HepG2 (cell line): Measurements from ENCODE around the gene TIMM10. TPM values are rescaled to one million over a fixed set of nuclear protein-coding genes. Genes with fewer than 3 reads are reported as not detected.

Experiments
- ASH2L ChIP-seq: fragments of 300-600, 200-600 bp; sonication (generic); IDR thresholded peaks from 2 replicates; pipeline ENCODE4 v1.7.0; 2017; ENCODE audit warnings: low read depth, mild to moderate bottlenecking, moderate library complexity, mixed read lengths, low read length; ENCODE audit not compliant: insufficient read length
- ATF7 ChIP-seq, 2 experiments: fragments of 450-650 bp in 1 of 2; sonication (generic) in 1 of 2; formaldehyde crosslinking in 1 of 2; IDR thresholded peaks; 2 replicates each; pipeline versions ENCODE4 v1.4.0 to v1.6.1; 2016 to 2020; ENCODE audit warnings: antibody characterized with exemption in 1 of 2, mild to moderate bottlenecking in 1 of 2, missing genetic modification reagents in 1 of 2
- FIP1L1 ChIP-seq: fragments of 200-400 bp; formaldehyde crosslinking; IDR thresholded peaks from 2 replicates; pipeline ENCODE4 v1.6.1; 2018; ENCODE audit warnings: low read depth, mild to moderate bottlenecking, low read length, moderate library complexity, borderline replicate concordance; ENCODE audit not compliant: insufficient read depth
- PHF5A ChIP-seq: IDR thresholded peaks from one replicate; pipeline ENCODE4 v1.6.1; 2018; ENCODE audit warnings: low read depth, missing genetic modification reagents; ENCODE audit not compliant: unreplicated experiment
- SOX6 ChIP-seq, 2 experiments: fragments of 450-650 bp in 1 of 2; sonication (generic) in 1 of 2; formaldehyde crosslinking in 1 of 2; IDR thresholded peaks; 2 replicates each; pipeline versions ENCODE4 v1.4.0 to v1.6.1; 2017 to 2020; ENCODE audit warnings: antibody characterized with exemption in 1 of 2, mild to moderate bottlenecking in 1 of 2, missing genetic modification reagents in 1 of 2
- THAP11 ChIP-seq: IDR thresholded peaks from 2 replicates; pipeline ENCODE4 v1.6.1; 2016; ENCODE audit warnings: missing biosample characterization, missing genetic modification reagents
- YY1 ChIP-seq: IDR thresholded peaks from 2 replicates; pipeline ENCODE4 v1.6.1; 2011; ENCODE audit warnings: low read length, low read depth, moderate library complexity, mild to moderate bottlenecking; ENCODE audit not compliant: insufficient read depth, insufficient replicate concordance
- ZFP36L2 ChIP-seq: sonication (generic); formaldehyde crosslinking; IDR thresholded peaks from 2 replicates; pipeline ENCODE4 v1.4.0; 2020; ENCODE audit warnings: missing genetic modification reagents
- ZNF143 ChIP-seq: sonication (generic); formaldehyde crosslinking; IDR thresholded peaks from 2 replicates; pipeline ENCODE4 v1.4.0; 2020; ENCODE audit warnings: missing genetic modification reagents
- ZNF24 ChIP-seq: fragments of 450-650 bp; IDR thresholded peaks from 2 replicates; pipeline ENCODE4 v1.6.1; 2017; ENCODE audit warnings: antibody characterized with exemption, mild to moderate bottlenecking
- ZNF329 ChIP-seq: sonication (generic); formaldehyde crosslinking; IDR thresholded peaks from 2 replicates; pipeline ENCODE4 v1.9.0; 2021; ENCODE audit warnings: low read depth, mild to moderate bottlenecking, missing genetic modification reagents
- ZNF543 ChIP-seq: sonication (generic); formaldehyde crosslinking; IDR thresholded peaks from 2 replicates; pipeline ENCODE4 v1.4.0; 2020; ENCODE audit warnings: mild to moderate bottlenecking, missing genetic modification reagents
- ZNF724P ChIP-seq: sonication (generic); formaldehyde crosslinking; IDR thresholded peaks from 2 replicates; pipeline ENCODE4 v1.8.0; 2022; ENCODE audit warnings: missing genetic modification reagents, borderline replicate concordance
- polyA plus RNA-seq, 8 experiments: library from polyadenylated mRNA; depleted of rRNA in 3 of 8; stranded (reverse) in 7 of 8; unstranded in 1 of 8; fragments of >200 nt; fragmentation: Illumina TruSeq in 4 of 8; extraction: Trizol in 4 of 8; gene quantifications; 2 replicates each; pipeline versions ENCODE4 v1.2.1 to v1.2.3, GENCODE V29; 2011 to 2016; ENCODE audit warnings: low read depth in 4 of 8, missing spikeins in 1 of 8, mixed read lengths in 1 of 8; ENCODE audit not compliant: insufficient read depth in 1 of 8
- total RNA-seq, 5 experiments: library from RNA; depleted of rRNA; stranded (reverse); fragments of >200 nt; fragmentation: Illumina TruSeq; extraction: Trizol; gene quantifications; 2 replicates each; pipeline ENCODE4 v1.2.3, GENCODE V29; 2016; ENCODE audit warnings: low read depth in 1 of 5
- TF ChIP-seq, protein P1 (sequence below): sonication (generic); formaldehyde crosslinking; IDR thresholded peaks from 2 replicates; pipeline ENCODE4 v1.9.0; 2022; ENCODE audit warnings: missing genetic modification reagents, mild to moderate bottlenecking, borderline replicate concordance
- TF ChIP-seq, protein P2 (sequence below): sonication (generic); formaldehyde crosslinking; IDR thresholded peaks from 2 replicates; pipeline ENCODE4 v1.8.0; 2022; ENCODE audit warnings: mild to moderate bottlenecking, missing genetic modification reagents, moderate library complexity
- TF ChIP-seq, protein P3 (sequence below): sonication (generic); formaldehyde crosslinking; IDR thresholded peaks from 2 replicates; pipeline ENCODE4 v1.4.0; 2020; ENCODE audit warnings: missing genetic modification reagents, mild to moderate bottlenecking, borderline replicate concordance
- TF ChIP-seq, protein P4 (sequence below): IDR thresholded peaks from 2 replicates; pipeline ENCODE4 v1.6.1; 2012; ENCODE audit warnings: low read length, improper control_type of control experiment

TIMM10 gene
- total and polyA plus RNA-seq, 2 of the 13 experiments (the other 11 are each of a cell fraction or from before 2014, with no cell fraction given) = 67.8 to 82.2 TPM

DNA sequence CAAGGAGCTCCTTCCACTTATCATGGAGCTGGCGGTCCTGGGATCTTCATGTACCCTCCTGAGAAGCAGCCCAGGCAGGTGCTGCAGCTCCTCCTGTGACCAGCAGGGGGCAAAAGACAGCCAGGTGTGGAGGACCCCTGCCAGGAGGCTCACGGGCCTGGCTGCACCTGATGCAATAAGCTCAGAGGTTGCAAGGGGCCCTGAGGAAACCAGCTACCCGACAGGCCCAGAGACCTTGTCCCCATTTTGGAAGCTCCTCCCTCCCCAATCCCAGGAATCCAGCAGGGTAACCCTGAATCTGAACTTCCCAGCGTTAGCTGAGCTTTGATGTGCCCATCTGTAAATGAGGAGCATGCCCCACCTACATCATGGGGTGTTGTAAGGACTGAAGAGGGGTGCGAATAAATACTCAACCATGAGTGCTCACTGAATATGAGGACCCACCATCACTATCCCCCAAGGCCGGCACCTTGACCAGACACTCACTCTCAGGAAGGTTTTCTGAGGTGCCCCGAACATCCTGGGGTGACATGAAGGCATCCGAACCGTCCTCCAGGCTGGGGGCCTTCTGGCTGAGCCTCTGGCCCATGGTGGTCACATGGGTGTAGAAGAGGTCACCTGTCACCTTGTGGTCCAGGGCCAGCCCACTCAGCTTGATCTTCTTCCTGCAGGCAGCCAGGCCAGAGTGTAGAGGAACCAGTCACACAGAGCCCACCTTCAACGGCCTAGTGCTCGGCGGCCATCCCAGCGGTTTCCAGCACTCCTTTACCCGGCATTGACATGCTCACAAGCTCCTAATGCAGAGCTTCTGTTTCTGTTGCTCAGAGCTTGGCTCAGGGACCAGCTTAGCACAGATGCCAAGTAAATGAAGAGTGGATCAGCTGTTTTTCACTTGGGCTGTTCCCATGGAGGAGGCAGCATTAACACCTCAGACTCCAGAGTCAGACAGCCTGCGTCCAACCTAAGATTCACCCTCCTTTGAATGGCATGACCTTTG is 36.7 kb downstream of the TIMM10 start (continued):
- TF ChIP-seq, protein P1, sequence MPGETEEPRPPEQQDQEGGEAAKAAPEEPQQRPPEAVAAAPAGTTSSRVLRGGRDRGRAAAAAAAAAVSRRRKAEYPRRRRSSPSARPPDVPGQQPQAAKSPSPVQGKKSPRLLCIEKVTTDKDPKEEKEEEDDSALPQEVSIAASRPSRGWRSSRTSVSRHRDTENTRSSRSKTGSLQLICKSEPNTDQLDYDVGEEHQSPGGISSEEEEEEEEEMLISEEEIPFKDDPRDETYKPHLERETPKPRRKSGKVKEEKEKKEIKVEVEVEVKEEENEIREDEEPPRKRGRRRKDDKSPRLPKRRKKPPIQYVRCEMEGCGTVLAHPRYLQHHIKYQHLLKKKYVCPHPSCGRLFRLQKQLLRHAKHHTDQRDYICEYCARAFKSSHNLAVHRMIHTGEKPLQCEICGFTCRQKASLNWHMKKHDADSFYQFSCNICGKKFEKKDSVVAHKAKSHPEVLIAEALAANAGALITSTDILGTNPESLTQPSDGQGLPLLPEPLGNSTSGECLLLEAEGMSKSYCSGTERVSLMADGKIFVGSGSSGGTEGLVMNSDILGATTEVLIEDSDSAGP = peak; percentile 73; the same call in 1 of the 2 replicates
- TF ChIP-seq ZNF329 (CRISPR knock-in tag) (no peak), ZFP36L2 (CRISPR knock-in tag) (no peak), ZNF543 (CRISPR knock-in tag) (no peak), THAP11 (CRISPR knock-in tag) (peak; percentile 84), PHF5A (no peak), ZNF724P (CRISPR knock-in tag) (0 out of 2 replicates have a peak, but pooled peaks have one; percentile 21), YY1 (peak; percentile 52), ASH2L (no peak), SOX6 (IDR thresholded peaks at IDR 0.05) (no peak), SOX6 (CRISPR knock-in tag; IDR thresholded peaks at IDR 0.05) (peak; percentile 73), ZNF143 (peak; percentile 70), ZNF24 (no peak), ATF7 (IDR thresholded peaks at IDR 0.05) (no peak), ATF7 (CRISPR knock-in tag; IDR thresholded peaks at IDR 0.05) (no peak), FIP1L1 (no peak)
- TF ChIP-seq, protein P2, sequence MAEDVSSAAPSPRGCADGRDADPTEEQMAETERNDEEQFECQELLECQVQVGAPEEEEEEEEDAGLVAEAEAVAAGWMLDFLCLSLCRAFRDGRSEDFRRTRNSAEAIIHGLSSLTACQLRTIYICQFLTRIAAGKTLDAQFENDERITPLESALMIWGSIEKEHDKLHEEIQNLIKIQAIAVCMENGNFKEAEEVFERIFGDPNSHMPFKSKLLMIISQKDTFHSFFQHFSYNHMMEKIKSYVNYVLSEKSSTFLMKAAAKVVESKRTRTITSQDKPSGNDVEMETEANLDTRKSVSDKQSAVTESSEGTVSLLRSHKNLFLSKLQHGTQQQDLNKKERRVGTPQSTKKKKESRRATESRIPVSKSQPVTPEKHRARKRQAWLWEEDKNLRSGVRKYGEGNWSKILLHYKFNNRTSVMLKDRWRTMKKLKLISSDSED (CRISPR knock-in tag) = no peak
- TF ChIP-seq, protein P3, sequence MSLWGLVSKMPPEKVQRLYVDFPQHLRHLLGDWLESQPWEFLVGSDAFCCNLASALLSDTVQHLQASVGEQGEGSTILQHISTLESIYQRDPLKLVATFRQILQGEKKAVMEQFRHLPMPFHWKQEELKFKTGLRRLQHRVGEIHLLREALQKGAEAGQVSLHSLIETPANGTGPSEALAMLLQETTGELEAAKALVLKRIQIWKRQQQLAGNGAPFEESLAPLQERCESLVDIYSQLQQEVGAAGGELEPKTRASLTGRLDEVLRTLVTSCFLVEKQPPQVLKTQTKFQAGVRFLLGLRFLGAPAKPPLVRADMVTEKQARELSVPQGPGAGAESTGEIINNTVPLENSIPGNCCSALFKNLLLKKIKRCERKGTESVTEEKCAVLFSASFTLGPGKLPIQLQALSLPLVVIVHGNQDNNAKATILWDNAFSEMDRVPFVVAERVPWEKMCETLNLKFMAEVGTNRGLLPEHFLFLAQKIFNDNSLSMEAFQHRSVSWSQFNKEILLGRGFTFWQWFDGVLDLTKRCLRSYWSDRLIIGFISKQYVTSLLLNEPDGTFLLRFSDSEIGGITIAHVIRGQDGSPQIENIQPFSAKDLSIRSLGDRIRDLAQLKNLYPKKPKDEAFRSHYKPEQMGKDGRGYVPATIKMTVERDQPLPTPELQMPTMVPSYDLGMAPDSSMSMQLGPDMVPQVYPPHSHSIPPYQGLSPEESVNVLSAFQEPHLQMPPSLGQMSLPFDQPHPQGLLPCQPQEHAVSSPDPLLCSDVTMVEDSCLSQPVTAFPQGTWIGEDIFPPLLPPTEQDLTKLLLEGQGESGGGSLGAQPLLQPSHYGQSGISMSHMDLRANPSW (CRISPR knock-in tag) = no peak
- TF ChIP-seq, protein P4, sequence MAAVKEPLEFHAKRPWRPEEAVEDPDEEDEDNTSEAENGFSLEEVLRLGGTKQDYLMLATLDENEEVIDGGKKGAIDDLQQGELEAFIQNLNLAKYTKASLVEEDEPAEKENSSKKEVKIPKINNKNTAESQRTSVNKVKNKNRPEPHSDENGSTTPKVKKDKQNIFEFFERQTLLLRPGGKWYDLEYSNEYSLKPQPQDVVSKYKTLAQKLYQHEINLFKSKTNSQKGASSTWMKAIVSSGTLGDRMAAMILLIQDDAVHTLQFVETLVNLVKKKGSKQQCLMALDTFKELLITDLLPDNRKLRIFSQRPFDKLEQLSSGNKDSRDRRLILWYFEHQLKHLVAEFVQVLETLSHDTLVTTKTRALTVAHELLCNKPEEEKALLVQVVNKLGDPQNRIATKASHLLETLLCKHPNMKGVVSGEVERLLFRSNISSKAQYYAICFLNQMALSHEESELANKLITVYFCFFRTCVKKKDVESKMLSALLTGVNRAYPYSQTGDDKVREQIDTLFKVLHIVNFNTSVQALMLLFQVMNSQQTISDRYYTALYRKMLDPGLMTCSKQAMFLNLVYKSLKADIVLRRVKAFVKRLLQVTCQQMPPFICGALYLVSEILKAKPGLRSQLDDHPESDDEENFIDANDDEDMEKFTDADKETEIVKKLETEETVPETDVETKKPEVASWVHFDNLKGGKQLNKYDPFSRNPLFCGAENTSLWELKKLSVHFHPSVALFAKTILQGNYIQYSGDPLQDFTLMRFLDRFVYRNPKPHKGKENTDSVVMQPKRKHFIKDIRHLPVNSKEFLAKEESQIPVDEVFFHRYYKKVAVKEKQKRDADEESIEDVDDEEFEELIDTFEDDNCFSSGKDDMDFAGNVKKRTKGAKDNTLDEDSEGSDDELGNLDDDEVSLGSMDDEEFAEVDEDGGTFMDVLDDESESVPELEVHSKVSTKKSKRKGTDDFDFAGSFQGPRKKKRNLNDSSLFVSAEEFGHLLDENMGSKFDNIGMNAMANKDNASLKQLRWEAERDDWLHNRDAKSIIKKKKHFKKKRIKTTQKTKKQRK = no peak
